Dedifferentiated amniotic fluid mesenchymal stem cell (primary cell): Measurements from ENCODE around the gene TP73.

ENCODE experiments used
- DNase-seq: peaks from one replicate; pipeline ENCODE4 v3.0.0-alpha.2; 2016; ENCODE audit errors: extremely low spot score

The TP73 gene

GRCh38 chr1:3672971-3673361 lies 20.6 kb downstream of the TP73 start:
- DNase-seq, result no peak

GRCh38 chr1:3673381-3674099 lies 21.2 kb downstream of the TP73 start:
- DNase-seq, result no peak

GRCh38 chr1:3674100-3675094 lies 22.1 kb downstream of the TP73 start:
- no peak for DNase-seq

GRCh38 chr1:3675436-3675835 lies 23.1 kb downstream of the TP73 start:
- no peak for DNase-seq

GRCh38 chr1:3676581-3677470 lies 24.5 kb downstream of the TP73 start:
- DNase-seq, result no peak

- DNase-seq, result no peak
These were observed 25.2 kb downstream of the TP73 start for GRCh38 chr1:3677484-3677883.

- DNase-seq, result no peak
These were observed 26.2 kb downstream of the TP73 start for GRCh38 chr1:3678361-3679097.

GRCh38 chr1:3679098-3679555 lies 26.8 kb downstream of the TP73 start:
- DNase-seq, result no peak

- no peak for DNase-seq
These were observed 27.6 kb downstream of the TP73 start for GRCh38 chr1:3679799-3680453.

GRCh38 chr1:3680488-3681230 lies 28.3 kb downstream of the TP73 start:
- no peak for DNase-seq

GRCh38 chr1:3681231-3681897 lies 29.0 kb downstream of the TP73 start:
- DNase-seq, result no peak

- no peak for DNase-seq
These were observed 29.8 kb downstream of the TP73 start for GRCh38 chr1:3681898-3682806.

GRCh38 chr1:3683197-3683596 lies 30.9 kb downstream of the TP73 start:
- DNase-seq, result no peak

- DNase-seq, result no peak
These were observed 31.7 kb downstream of the TP73 start for GRCh38 chr1:3683992-3684391.

GRCh38 chr1:3685222-3685621 lies 32.9 kb downstream of the TP73 start:
- DNase-seq, result no peak

GRCh38 chr1:3685906-3686305 lies 33.6 kb downstream of the TP73 start:
- DNase-seq, result no peak

- no peak for DNase-seq
These were observed 35.2 kb downstream of the TP73 start for GRCh38 chr1:3687504-3687903.
